K562 (cell line): ENCODE measurements around the gene NBEA. TPM values are rescaled to one million over a fixed set of nuclear protein-coding genes. Genes with fewer than 3 reads are reported as not detected.

Experiments
- ATAC-seq: fragments of 200-7000 bp; cut with Tn5 transposase; 3 replicates; pipeline ENCODE4 v1.9.1; 2020; ENCODE audit warnings: moderate library complexity
- BruUV-seq: library from RNA; stranded (reverse); fragments of 400-500 nt; replicated peaks from 2 replicates; lab custom pipeline; 2021; lab: Mats Ljungman, UMichigan
- CTCF ChIA-PET: fragments of 300-600 bp; formaldehyde crosslinking; extraction: SDS; loops from one replicate; lab custom pipeline; 2021; ENCODE audit warnings: low intra/inter-chr PET ratio; lab: Yijun Ruan, JAX
- POLR2A ChIA-PET: fragments of 300-600, 350-650 bp; sonication (Branson Sonifier 250); formaldehyde crosslinking; extraction: SDS; loops from one replicate; lab custom pipeline; 2021; ENCODE audit warnings: antibody characterized with exemption, inconsistent platforms; lab: Yijun Ruan, JAX
- DNase-seq, 4 experiments: peaks; one replicate each; pipeline versions ENCODE4 v3.0.0 to v3.0.0-alpha.2; 2011 to 2018; ENCODE audit warnings: low spot score in 3 of 4, mixed read lengths in 3 of 4; ENCODE audit errors: extremely low read depth in 1 of 4
- FAIRE-seq: peaks from 2 replicates; lab custom pipeline; 2011; peaks lifted over from hg19 to GRCh38; lab: Jason Lieb, UNC
- H2AFZ ChIP-seq: 2 replicates; pipeline ENCODE4 v1.6.0; 2011; ENCODE audit warnings: low read depth, low read length, control low read depth, inconsistent platforms
- H3K27ac ChIP-seq: fragments of 200-600 bp; 3 replicates; pipeline ENCODE4 v1.8.0; 2011; ENCODE audit warnings: low read depth, mild to moderate bottlenecking, control low read depth, inconsistent platforms, low read length, moderate library complexity, mixed read lengths; ENCODE audit errors: extremely low read depth
- H3K27me3 ChIP-seq, 2 experiments: fragments of 300-600 bp in 1 of 2; 2 replicates in 1 of 2; 3 replicates in 1 of 2; pipeline versions ENCODE4 v1.6.0 to v1.8.0; 2011; ENCODE audit warnings: inconsistent platforms in 2 of 2, low read length in 2 of 2, mild to moderate bottlenecking in 1 of 2, mixed read lengths in 1 of 2, moderate library complexity in 1 of 2; ENCODE audit not compliant: control insufficient read depth in 2 of 2, insufficient read depth in 2 of 2
- H3K36me3 ChIP-seq: fragments of 300-600 bp; 3 replicates; pipeline ENCODE4 v1.8.0; 2011; ENCODE audit warnings: mild to moderate bottlenecking, low read length, inconsistent platforms; ENCODE audit not compliant: control insufficient read depth, insufficient read depth
- H3K4me1 ChIP-seq, 2 experiments: fragments of 200-600 bp in 1 of 2; replicated peaks in 1 of 2; 2 replicates in 1 of 2; 3 replicates in 1 of 2; pipeline versions ENCODE4 v1.5.1 to v1.8.0; 2011; ENCODE audit warnings: inconsistent platforms in 2 of 2, low read length in 2 of 2, mild to moderate bottlenecking in 1 of 2, mixed read lengths in 1 of 2, moderate library complexity in 1 of 2; ENCODE audit not compliant: control insufficient read depth in 2 of 2, insufficient read depth in 2 of 2
- H3K4me2 ChIP-seq: 2 replicates; pipeline ENCODE4 v1.6.1; 2011; ENCODE audit warnings: low read length, control low read depth, inconsistent platforms, mixed read lengths; ENCODE audit not compliant: insufficient read depth
- H3K4me3 ChIP-seq: fragments of 200-600 bp; sonication (generic), shearing (Covaris generic); 2 replicates; pipeline ENCODE4 v1.5.1; 2016; ENCODE audit warnings: control low read depth, inconsistent platforms
- H3K79me2 ChIP-seq: fragments of 200-600 bp; 3 replicates; pipeline ENCODE4 v1.8.0; 2011; ENCODE audit warnings: low read length, inconsistent platforms; ENCODE audit not compliant: control insufficient read depth, insufficient read depth
- H3K9ac ChIP-seq, 2 experiments: 2 replicates each; pipeline versions ENCODE4 v1.6.0 to v1.6.1; 2011; ENCODE audit warnings: low read depth in 2 of 2, low read length in 2 of 2, control low read depth in 1 of 2, inconsistent platforms in 1 of 2, mild to moderate bottlenecking in 1 of 2, mixed read lengths in 1 of 2; ENCODE audit not compliant: insufficient read depth in 1 of 2
- H3K9me1 ChIP-seq: one replicate; pipeline ENCODE4 v1.6.0; 2011; ENCODE audit warnings: inconsistent platforms, mild to moderate bottlenecking, low read length, moderate library complexity; ENCODE audit not compliant: control insufficient read depth, insufficient read depth
- H3K9me3 ChIP-seq: replicated peaks from 2 replicates; pipeline ENCODE4 v1.5.1; 2011; ENCODE audit warnings: low read depth, low read length, inconsistent platforms; ENCODE audit not compliant: control insufficient read depth, insufficient read depth
- H4K20me1 ChIP-seq: replicated peaks from 2 replicates; pipeline ENCODE4 v1.6.1; 2011; ENCODE audit warnings: low read length, inconsistent platforms, mixed read lengths; ENCODE audit not compliant: control insufficient read depth, insufficient read depth
- HIVEP1 ChIP-seq: fragments of 250-450 bp; sonication (Bioruptor Pico); IDR thresholded peaks from 2 replicates; pipeline ENCODE4 v1.4.0; 2020; ENCODE audit warnings: mild to moderate bottlenecking
- HOXB6 ChIP-seq: fragments of 250-450 bp; sonication (Bioruptor Pico); IDR thresholded peaks from 2 replicates; pipeline ENCODE4 v1.5.1; 2022; ENCODE audit warnings: mild to moderate bottlenecking, borderline replicate concordance
- NFRKB ChIP-seq: fragments of 450-650 bp; IDR thresholded peaks from 2 replicates; pipeline ENCODE4 v1.6.1; 2016; ENCODE audit warnings: low read depth
- SAFB ChIP-seq: fragments of 200-400 bp; formaldehyde crosslinking; IDR thresholded peaks from 2 replicates; pipeline ENCODE4 v1.6.1; 2017; ENCODE audit warnings: low read depth, low read length, borderline replicate concordance
- SLC30A9 ChIP-seq: fragments of 250-450 bp; sonication (Bioruptor Pico); IDR thresholded peaks from 2 replicates; pipeline ENCODE4 v1.8.0; 2022; ENCODE audit warnings: mild to moderate bottlenecking, moderate library complexity
- SRF ChIP-seq, 2 experiments: fragments of 250-450, 450-650 bp in 1 of 2; sonication (Bioruptor Pico) in 1 of 2; sonication (generic) in 1 of 2; formaldehyde crosslinking; IDR thresholded peaks; 2 replicates each; pipeline versions ENCODE4 v1.5.0 to v1.5.1; 2020 to 2022; ENCODE audit warnings: mild to moderate bottlenecking in 1 of 2, missing genetic modification reagents in 1 of 2
- TRIM28 ChIP-seq: fragments of 450-650 bp; IDR thresholded peaks from 2 replicates; pipeline ENCODE4 v1.6.1; 2017
- U2AF1 ChIP-seq: fragments of 200-400 bp; formaldehyde crosslinking; optimal IDR thresholded peaks from 2 replicates; pipeline ENCODE3; 2017; ENCODE audit warnings: mild to moderate bottlenecking, low read depth, low read length, moderate library complexity
- YY1 ChIP-seq, 3 experiments: IDR thresholded peaks; 2 replicates each; pipeline ENCODE4 v1.6.1; 2011; ENCODE audit warnings: low read length in 2 of 3, mild to moderate bottlenecking in 2 of 3, moderate library complexity in 2 of 3, borderline replicate concordance in 1 of 3, control low read depth in 1 of 3, low read depth in 1 of 3; ENCODE audit not compliant: insufficient read depth in 3 of 3, insufficient replicate concordance in 2 of 3, control insufficient read depth in 1 of 3, insufficient read length in 1 of 3; ENCODE audit errors: extremely low read depth in 1 of 3
- ZNF146 ChIP-seq: IDR thresholded peaks from one replicate; pipeline ENCODE4 v1.6.1; 2018; ENCODE audit warnings: missing compliant biosample characterization; ENCODE audit not compliant: unreplicated experiment
- ZNF232 ChIP-seq: sonication (generic); formaldehyde crosslinking; IDR thresholded peaks from 2 replicates; pipeline ENCODE4 v1.8.0; 2022; ENCODE audit warnings: mild to moderate bottlenecking, missing genetic modification reagents
- ZNF507 ChIP-seq: conservative IDR thresholded peaks from 2 replicates; pipeline ENCODE4 v1.6.1; 2017; ENCODE audit warnings: missing genetic modification characterization, missing compliant biosample characterization
- WGBS: fragments of 100-300 bp; shearing (Covaris generic); methylation state at CpG from one replicate; pipeline ENCODE4 v1.1.6; 2016; ENCODE audit warnings: low coverage, mixed read lengths; ENCODE audit not compliant: insufficient coverage; ENCODE audit errors: missing lambda C conversion rate; 5-methylcytosine and 5-hydroxymethylcytosine counted together
- in situ Hi-C: fragments of 300-500 bp; cut with MboI; formaldehyde crosslinking; loops from 4 replicates; pipeline ENCODE4 v1.15.0; 2018; ENCODE audit warnings: inconsistent platforms, mixed read lengths
- intact Hi-C: fragments of 100-400 bp; cut with micrococcal nuclease; formaldehyde crosslinking; loops from 2 replicates; pipeline ENCODE4 v1.14.2; 2022
- polyA plus RNA-seq, 8 experiments: library from polyadenylated mRNA; depleted of rRNA in 4 of 8; stranded (reverse) in 5 of 8; unstranded in 3 of 8; fragments of >200 nt; fragmentation: Nextera tagmentation in 2 of 8; fragmentation: Illumina TruSeq in 1 of 8; extraction: Ambion mirVana in 2 of 8; extraction: Trizol in 1 of 8; gene quantifications; 2 replicates each; pipeline versions ENCODE4 v1.2.1 to v1.2.3, GENCODE V29; 2011 to 2014; ENCODE audit warnings: inconsistent platforms in 1 of 8, missing spikeins in 1 of 8
- total RNA-seq, 7 experiments: library from RNA; depleted of rRNA in 6 of 7; stranded (reverse); fragments of >200 nt in 6 of 7; fragmentation: Illumina TruSeq in 2 of 7; extraction: Trizol in 2 of 7; gene quantifications; 2 replicates each; pipeline versions ENCODE4 v1.2.1 to v1.2.3, GENCODE V29; 2011 to 2021; ENCODE audit warnings: low replicate concordance in 1 of 7
- TF ChIP-seq, protein P1 (sequence below): sonication (generic); formaldehyde crosslinking; IDR thresholded peaks from 2 replicates; pipeline ENCODE4 v1.9.0; 2022; ENCODE audit warnings: mild to moderate bottlenecking, missing genetic modification reagents

Gene NBEA
- total and polyA plus RNA-seq, 9 of the 15 experiments (the other 6 are each of a cell fraction or from before 2014, with no cell fraction given): 0.03 to 0.94 (median 0.05) TPM; not detected in 2

DNA sequence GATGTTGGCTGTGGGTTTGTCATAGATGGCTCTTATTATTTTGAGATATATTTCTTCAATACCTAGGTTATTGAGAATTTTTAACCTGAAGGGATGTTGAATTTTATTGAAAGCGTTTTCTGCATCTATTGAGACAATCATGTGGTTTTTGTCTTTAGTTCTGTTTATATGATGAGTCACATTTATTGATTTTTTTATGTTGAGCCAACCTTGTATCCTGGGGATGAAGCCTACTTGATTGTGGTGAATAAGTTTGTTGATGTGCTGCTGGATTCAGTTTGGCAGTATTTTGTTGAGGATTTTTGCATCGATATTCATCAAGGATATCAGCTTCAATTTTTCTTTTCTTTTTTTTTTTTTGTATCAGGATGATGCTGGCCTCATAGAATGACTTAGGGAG lies 29.4 kb downstream of the NBEA start:
- intact Hi-C loops (no loop called here), in situ Hi-C loops (no loop called here)
- Histone ChIP-seq H3K79me2 (no peaks in the 10 kb centered on the region), H3K27ac (no peak overlapping the region), H3K27me3 (no peaks in the 10 kb centered on the region), H3K4me2 (no peak overlapping the region), H2AFZ (no peak overlapping the region), H3K36me3 (no peaks in the 10 kb centered on the region), H4K20me1 (no peaks in the 10 kb centered on the region), H3K4me3 (no peak overlapping the region), H3K9me1 (no peaks in the 10 kb centered on the region), H3K9me3 (no peaks in the 10 kb centered on the region), H3K9ac (no peak overlapping the region), H3K4me1 (no peaks in the 10 kb centered on the region)
- WGBS: 0% methylated on average over 1 of the region's 2 CpGs
- CTCF ChIA-PET: no interaction called here
- DNase-seq (no peak), ATAC-seq (no peak), FAIRE-seq (no peak)
- no peak for TF ChIP-seq ZNF507 (tag)
- no peak for TF ChIP-seq SRF (CRISPR knock-in tag; IDR thresholded peaks at IDR 0.05)
- TF ChIP-seq, protein P1, sequence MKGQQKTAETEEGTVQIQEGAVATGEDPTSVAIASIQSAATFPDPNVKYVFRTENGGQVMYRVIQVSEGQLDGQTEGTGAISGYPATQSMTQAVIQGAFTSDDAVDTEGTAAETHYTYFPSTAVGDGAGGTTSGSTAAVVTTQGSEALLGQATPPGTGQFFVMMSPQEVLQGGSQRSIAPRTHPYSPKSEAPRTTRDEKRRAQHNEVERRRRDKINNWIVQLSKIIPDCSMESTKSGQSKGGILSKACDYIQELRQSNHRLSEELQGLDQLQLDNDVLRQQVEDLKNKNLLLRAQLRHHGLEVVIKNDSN: no peak
- no peak for TF ChIP-seq HIVEP1 (CRISPR knock-in tag)
- TF ChIP-seq SLC30A9: no peak
- no peak for TF ChIP-seq ZNF146
- TF ChIP-seq TRIM28: no peak
- TF ChIP-seq SAFB: no peak
- TF ChIP-seq ZNF232 (CRISPR knock-in tag): no peak
- no peak for TF ChIP-seq NFRKB
- no peak for TF ChIP-seq HOXB6
- TF ChIP-seq YY1 (IDR thresholded peaks at IDR 0.05; ENCODE audit: borderline replicate concordance in 1 of 3, control insufficient read depth in 1 of 3, extremely low read depth in 1 of 3, insufficient read depth in 3 of 3, insufficient read length in 1 of 3, insufficient replicate concordance in 2 of 3, low read depth in 1 of 3, low read length in 2 of 3): no peak
- no peak for TF ChIP-seq U2AF1
- POLR2A ChIA-PET: no interaction called here
- BruUV-seq: no TSS peak
